DND-41 (cell line): ENCODE data around the gene MBP.

ENCODE experiments used
- EZH2 ChIP-seq: IDR thresholded peaks from 3 replicates; pipeline ENCODE4 v1.6.1; 2012; ENCODE audit warnings: borderline replicate concordance, low read depth, mild to moderate bottlenecking, moderate library complexity, low read length, inconsistent platforms; ENCODE audit not compliant: severe bottlenecking
- TF ChIP-seq, protein P1 (sequence below): IDR thresholded peaks from 2 replicates; pipeline ENCODE4 v1.5.1; 2012; ENCODE audit warnings: borderline replicate concordance, low read length, moderate library complexity, mild to moderate bottlenecking; ENCODE audit not compliant: poor library complexity, severe bottlenecking; ENCODE audit errors: extremely low read depth

DNA sequence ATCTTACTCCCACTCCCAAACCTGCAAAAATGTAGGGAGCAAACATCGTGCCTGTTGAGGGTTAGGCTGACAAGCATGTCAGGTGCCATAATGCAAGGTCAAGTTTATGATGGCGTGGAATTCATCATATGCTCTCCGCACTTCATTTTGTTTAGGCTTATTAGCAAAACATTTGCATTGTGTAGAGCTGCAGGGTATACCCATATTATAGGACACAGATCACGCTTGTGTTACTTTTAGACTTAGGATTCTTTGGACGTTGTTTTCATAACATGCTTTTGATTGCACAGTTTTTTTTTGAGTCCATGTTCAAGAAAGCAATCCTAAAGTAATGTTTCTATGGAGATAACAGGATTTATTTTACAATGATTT lies 22.9 kb downstream of the MBP start:
- no peak for TF ChIP-seq EZH2
- TF ChIP-seq, protein P1, sequence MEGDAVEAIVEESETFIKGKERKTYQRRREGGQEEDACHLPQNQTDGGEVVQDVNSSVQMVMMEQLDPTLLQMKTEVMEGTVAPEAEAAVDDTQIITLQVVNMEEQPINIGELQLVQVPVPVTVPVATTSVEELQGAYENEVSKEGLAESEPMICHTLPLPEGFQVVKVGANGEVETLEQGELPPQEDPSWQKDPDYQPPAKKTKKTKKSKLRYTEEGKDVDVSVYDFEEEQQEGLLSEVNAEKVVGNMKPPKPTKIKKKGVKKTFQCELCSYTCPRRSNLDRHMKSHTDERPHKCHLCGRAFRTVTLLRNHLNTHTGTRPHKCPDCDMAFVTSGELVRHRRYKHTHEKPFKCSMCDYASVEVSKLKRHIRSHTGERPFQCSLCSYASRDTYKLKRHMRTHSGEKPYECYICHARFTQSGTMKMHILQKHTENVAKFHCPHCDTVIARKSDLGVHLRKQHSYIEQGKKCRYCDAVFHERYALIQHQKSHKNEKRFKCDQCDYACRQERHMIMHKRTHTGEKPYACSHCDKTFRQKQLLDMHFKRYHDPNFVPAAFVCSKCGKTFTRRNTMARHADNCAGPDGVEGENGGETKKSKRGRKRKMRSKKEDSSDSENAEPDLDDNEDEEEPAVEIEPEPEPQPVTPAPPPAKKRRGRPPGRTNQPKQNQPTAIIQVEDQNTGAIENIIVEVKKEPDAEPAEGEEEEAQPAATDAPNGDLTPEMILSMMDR, result no peak
